Measurements from ENCODE around the gene MYMK.

Gene MYMK

DNA sequence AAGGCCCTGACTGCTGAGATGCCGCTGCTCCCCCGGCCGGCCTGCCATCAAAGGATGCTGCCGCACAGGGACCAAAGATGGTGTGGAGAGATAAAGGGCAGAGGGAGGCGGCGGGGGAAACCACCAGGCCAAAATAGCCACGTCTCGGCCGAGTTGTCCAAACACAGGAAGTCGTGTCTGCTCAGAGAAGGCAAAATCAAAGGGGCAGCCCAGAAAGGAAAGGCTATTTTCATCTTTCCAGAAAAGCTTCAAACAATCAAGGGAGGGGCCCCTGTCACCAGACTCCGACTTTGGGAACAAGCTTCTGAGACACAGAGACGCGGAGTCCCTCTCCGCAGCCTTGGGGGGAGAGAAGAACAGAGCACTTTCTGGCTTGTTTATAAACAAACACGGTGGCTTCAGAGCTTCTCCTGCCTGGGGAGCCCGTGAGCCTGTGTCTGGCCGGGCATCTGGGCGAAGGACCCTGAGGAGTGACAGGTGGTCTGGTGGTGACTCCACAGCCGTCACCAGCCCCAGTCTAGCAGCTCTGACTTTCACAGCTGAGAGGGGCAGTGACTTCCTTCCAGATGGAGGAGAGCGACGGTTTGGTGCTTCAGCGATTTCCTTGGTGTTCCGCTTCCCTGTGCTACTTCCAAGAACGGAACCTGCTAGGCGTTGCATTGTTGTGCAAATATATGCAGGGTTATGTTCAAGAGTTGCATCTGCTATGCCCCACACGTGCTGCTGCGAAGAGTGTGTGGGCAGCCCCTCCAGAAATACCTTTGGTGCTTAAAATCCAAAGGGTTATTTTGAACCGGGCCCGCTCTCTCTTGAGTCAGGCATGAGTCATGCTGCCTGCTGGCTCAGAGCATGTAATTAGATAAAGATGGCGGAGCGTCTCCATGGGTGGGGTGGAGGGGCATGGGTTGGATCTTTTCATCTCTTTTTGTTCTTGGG, 33.7 kb upstream of the MYMK start:
- DNase-seq, result peak in 31 of 56 donors; percentile 24 to 78 (median 41)

DNA sequence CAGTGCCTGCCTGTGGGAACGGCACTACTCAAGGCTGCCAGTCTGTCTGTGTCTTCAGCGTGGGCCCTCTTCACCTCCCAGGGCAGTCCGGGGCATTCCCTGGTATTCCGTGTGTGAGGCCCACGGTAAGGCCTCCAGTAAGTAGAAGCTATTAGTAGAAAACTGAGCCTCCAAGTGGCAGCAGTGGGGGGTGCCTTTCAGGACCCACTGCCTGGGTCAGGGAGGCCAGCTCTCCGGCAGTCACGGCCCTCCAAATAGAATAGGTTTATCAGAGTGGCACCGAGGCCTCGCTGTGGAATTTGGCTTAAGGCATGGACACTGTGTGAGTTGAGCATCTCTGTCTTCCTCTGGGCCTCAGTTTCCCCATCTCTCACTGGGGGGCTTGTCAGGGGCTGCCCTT, 32.8 kb upstream of the MYMK start:
- DNase-seq, result no peak

DNA sequence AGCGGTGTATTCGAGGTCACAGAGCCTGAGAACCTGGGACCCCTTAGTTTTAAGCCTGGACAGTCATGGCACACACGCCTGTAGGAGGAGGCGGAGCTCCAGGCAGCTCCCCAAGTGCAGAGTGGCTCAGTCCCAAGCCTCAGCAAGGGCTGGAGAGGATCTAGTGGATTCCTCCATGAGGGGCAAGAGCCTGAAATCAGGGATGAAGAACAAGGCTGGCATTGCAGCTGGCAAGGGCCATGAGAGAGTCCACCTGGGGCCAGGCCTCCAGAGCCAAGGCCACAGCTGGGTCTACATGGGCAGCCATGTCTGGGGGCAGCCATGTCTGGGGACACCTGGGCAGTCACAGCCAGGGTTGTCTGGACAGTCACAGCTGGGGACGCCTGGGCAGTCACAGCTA, 31.6 kb upstream of the MYMK start:
- no peak for DNase-seq

DNA sequence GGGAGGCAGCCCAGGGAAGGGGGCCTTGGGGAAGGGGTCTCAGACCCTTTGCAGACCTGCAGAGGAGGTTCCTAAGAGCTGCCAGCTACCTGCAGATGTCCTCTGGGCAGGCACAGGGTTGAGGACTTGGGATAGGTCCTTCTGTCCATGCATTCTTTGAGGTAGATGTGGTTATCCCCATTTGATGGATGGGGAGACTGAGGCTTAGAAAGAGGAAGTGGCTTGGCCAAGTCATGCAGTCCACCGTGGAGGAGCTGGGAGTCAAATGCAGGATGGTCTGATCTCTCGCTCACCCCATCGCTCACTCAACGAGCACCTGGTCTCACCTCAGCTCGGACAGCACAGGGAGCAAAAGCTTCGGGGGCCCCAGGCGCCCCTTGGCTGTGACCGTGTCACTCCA, 30.0 kb upstream of the MYMK start:
- no peak for DNase-seq

DNA sequence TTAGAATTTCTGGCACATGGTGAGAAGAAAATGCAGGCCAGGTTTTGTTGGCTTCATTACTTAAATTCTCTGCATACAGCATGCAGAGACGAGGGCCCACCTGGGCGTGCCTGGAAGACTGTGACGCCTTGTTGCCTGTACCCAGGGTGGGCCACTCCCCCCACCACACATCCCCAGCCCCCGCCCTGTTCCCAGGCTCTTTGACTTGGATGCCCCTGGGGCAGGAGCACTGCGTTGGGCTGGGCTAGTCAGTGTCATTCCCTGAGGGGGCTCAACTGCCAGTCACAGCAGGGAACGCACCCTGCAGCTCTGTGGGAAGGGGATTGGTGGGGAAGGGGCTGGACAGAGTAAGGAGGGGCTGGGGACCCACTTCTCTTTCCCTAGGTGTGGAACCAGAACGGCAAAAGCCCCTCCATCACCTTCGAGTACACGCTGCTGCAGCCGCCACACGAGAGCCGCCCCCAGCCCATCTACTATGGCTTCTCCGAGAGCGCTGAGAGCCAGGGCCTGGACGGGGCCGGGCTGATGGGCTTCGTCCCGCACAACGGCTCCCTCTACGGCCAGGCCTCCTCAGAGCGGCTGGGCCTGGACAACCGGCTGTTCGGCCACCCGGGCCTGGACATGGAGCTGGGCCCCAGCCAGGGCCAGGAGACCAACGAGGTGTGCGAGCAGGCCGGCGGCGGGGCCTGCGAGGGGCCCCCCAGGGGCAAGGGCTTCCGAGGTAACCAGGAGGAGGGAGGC, 29.4 kb upstream of the MYMK start:
- DNase-seq, result no peak

DNA sequence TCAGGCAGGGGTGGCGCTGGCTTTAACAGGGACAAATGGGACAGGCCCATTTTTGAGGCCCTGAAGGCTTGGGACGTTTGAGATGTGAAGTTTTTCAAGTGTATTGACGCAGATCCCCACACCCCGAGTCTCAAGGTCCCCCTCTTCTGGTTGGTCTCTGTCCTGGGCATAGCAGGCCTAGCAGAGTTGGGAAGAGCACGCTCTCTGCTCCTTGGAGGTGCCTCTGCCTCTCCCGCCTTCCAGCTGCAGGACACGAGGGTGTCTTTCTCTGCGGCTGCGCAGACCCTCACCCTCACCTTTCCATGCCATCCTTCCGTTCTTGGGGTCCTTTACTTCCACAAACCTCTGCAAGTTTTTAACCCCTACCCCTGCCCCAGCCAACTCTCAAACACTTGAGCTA, 28.4 kb upstream of the MYMK start:
- DNase-seq, result no peak

DNA sequence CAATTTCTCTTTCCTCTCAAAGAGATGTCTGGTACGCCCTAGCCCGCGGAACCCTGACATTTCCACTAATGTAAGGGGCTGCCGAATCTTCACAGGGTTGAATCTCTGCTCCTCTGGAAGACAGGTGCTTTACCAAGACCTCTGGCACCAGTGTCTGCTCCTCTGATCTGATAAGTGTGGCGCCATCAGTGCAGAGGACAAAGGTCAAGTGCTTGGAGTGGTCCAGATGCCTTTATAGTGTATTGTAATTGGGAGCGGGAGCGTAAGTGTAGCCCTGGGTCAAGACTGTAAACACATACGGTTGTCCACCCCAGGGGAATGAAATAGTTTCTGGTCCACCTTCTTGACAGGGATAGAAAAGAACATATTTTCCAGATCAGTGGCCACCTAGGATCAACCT, 27.5 kb upstream of the MYMK start:
- DNase-seq, result no peak

DNA sequence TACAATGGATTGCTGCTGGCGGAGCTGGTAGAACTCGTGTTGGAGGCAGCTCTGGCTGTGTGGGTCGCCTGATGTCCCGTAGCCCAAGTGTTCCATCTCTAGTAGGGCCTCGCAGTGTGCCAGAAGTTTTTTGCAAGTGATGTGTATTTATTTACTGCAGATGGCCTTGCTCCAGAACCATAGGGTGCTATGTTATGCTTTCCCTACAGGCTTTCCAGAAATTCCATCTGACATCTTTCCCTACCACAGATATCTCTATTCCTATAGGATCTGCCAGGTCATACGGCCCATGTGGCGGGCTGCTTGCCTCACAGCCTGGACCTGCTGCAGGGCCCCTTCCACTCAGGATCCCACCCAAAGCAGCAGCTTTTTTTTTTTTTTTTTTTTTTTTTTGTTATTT, 26.7 kb upstream of the MYMK start:
- DNase-seq, result no peak

DNA sequence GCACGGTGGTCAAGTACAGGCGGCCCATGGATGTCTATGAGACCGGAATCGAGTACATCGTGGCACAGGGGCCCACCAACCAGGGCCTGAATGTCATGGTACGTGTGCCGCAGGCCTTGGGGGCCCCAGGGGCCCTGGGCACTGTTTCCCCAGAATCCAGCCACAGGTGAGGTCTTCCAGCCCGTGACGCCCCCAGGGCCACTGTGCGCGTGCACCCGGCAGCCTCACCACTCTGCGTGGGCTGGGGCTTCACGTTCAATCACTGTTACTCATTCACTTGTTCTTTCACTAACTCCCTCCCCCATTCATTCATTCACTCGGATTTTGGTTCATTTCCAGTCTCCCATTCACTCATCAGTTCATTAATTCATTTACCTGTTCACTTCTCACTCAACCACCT, 22.4 kb upstream of the MYMK start:
- no peak for DNase-seq

DNA sequence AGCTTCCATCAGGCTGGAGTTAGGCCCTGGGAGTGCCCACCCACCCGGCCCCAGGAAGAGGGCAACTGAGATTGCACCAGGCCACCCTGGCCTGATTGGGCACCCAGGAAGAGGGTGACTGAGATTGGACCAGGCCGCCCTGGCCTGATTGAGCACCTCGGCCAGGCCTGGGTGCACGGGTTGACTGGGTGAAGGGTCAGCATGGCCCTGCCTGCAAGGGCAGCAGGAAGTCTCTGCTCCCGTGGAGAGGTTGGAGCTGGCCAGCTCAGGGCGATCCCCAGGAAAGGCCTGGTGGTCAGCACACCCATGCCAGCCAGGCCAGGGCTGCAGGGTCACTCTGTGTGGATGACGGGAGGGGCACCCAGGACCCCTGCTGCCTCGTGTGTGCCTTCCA, 21.5 kb upstream of the MYMK start:
- DNase-seq, result no peak

DNA sequence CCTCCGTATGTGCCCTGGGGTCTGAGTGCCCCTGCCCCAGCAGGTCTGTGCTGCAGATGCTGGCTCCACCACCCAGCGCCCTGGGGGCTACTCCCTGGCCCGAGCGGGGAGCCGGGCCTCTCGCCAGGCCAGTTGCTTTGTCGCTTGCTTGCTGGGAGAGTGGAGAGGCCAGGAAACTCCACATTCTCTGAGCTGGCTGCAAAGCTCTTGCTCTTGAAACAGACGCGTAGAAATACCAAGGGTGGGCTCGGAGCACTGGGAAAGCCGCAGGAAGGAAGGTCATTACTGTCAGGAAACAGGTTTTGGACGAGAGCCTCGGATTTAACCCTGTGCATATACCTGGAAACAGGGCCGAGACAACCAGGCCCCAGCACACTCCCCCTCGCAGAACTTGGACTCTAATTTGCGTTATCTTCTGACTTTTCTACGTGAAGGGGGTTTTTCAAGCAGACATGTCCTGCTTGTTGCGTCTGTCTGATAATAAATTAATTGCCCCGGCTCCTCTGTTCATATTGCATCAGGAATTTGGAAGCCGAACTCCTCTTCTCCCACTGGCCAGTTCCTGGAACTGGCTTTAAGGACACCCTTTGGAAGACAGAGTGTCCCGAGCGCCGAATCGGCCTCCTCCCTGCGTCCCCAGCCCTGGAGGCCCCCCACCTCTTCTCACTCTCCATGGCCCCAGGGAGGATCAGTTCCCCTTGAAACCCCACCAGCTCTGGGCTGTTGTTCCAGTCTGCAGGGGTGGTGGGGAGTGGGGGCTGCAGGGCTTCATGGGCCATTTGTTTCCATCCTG, 20.9 kb upstream of the MYMK start:
- DNase-seq, result no peak

DNA sequence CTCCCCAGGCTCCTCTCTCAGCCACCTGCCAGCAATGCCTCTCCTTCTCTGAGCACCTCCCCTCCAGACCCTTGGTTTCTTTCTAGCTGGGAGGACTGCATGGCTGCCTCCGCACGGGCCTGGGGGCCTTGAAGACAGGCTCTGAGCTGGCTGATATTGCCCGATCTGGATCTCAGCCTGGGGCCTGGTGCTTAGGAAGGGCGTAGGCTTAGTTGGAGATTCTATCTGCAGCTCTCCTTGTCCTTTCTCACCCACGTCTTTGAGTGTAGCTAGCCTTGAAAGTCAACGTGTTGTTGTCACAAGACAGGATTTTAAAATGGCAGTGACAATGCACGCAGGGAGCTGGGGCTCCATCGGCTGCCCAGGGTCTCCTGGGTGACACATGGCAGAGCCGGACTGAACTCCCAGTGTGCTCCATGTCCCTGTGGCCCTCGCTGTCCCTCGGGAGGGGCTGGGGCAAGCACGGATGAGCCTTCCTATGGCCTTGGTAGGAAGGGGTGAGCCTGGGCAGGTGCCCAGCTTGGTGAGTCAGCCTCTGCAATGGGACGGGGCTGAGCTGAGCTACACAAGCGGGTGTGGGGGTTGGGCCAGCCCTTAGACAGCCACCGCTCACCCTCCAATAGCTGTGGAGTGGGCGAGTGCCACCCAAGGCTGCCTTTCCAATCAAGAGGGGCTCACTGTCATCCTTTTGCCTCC, 19.2 kb upstream of the MYMK start:
- no peak for DNase-seq

DNA sequence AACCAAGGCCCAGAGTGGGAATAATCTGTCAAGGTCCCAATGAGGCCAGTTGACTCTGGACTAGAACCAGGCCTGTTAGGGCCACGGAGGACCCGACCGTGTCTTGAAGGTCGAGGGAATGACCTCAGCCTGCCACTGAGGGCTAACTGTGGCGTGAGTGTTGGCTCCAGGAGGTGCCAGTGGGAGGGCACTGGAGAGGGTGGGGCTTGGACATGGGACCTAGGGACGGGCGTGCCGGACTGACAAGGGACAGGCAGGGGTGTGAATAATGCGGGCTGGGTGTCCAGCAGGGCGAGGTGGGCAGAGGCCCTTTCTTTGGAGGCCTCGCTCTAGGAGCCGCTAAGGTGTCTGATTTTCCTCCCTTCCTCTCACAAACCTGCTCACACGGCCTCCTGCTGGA, 17.2 kb upstream of the MYMK start:
- DNase-seq, result no peak

DNA sequence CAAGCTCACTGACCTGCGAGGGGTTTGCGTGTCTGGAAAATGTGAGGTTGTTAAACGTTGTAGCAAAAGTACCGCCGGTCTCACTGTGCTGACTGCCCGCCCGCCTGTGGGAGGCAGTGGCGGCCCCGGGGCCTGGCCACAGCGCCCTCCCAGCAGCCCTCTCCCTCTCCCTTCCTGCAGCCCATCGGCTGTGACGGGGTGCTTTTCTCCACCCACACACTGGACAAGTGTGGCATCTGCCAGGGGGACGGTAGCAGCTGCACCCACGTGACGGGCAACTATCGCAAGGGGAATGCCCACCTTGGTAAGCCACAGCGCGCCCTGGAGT, 15.9 kb upstream of the MYMK start:
- DNase-seq, result no peak

DNA sequence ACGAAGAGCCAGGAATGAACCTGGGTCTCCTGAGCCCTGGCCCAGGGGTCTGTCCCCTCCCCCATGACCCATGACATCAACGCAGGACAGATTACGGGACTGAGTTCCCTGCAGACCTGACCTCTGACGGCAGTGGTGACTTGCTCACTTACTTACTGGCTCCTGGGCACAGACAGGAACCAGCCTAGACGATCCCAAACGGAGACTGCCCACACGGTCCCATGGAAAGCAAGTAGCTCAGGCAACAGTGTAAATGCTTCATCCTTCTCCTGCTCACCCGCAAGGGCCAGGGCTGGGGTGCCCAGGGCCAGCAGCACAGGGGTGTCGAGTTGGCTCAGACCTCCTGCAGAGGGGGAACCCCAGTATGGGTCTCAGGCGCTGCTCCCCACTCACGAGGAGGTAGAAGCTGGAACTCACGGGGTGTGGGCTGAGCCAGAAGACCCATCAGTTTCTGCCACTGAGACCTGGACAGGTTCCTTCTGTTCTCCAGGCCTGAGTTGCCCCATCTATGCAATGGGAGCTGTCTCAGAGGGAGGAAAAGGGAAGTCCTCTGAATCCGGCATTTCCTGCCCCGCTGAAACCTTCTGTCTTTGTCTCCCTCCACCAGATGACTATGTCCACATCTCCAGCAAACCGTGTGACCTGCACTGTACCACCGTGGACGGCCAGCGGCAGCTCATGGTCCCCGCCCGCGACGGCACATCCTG, 15.4 kb upstream of the MYMK start:
- DNase-seq, result peak in 1 of 56 donors; percentile 14

DNA sequence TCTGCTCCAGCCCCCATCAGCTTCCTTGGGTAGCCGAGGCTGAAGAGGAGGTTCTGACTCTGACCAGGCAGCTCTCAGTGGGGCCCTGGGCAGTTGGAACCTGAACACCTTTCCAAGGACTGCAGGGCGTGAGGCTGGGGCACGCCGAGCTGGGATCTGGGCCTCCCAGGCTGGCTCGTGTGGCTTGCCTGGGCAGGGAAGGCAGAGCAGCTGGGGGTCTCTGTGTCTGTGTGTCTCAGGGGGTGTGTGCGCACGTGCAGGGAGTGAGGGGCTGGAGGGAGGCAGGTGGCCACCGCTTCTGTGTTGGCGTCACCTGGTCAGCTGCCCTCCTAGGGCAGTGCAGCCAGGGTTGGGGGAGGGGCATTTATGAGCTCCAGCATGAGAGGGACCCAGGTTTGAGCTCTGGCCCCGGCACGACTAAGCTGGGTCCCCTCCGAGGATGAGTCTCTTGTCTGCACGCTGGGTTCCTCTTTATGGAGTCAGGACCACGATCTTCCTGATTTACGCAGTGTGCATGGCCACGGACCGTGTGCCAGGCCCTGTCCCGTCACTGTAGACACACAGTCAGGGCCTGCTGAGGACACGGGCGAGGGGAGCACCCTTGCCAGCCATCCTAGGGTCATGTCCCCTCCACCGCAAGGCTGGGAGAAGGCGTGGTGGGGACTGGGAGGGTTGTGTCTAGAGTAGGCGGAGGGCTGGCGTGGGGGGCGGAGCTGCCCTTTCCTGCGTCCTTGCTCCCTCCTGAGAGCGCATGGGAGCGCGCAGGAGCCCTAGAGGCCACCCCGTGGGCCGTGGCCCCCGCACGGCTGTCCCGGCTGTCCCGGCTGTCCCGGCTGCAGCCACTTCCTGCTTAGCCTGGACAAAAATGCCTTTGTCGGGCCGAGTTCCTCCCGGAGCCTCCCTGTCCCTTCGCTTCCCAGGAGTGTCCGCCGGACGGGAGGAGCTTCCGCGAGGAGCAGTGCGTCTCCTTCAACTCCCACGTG, 14.4 kb upstream of the MYMK start:
- DNase-seq, result peak in 29 of 56 donors; percentile 11 to 73 (median 36)

DNA sequence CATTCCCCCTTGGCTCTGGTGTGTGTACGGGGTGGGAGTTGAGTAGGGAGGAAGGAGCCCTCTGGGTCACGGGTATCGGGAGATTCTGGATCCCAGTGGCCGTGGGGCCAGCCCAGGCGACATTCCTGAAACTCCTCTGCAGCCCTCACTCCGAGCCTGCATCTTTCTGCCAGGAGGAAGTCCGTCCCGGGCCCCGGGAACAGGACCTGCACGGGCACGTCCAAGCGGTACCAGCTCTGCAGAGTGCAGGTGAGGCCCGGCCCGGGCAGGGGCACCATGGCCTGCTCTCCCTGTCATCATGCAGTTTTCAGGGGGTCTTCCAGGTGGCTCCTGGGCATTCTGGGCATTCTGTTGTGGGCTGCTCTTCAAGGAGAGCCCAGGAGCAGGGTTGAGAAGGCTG, 13.4 kb upstream of the MYMK start:
- DNase-seq, result no peak

DNA sequence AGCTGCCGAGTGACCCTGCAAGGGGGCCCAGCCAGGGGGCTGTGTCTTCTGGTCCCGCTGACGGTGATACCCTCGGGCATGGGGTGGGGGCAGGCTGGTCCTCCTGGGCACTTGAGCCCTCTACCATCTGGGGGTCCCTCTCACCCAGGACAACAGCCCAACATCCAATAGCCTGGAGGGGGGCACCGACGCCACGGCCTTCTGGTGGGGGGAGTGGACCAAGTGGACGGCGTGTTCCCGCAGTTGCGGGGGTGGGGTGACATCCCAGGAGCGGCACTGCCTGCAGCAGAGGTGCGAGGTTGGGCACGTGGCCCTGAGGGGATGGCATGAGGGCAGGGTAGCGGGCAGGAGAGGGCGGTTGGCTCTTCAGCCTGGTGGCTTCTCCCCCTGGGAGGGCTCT, 12.5 kb upstream of the MYMK start:
- DNase-seq, result no peak

DNA sequence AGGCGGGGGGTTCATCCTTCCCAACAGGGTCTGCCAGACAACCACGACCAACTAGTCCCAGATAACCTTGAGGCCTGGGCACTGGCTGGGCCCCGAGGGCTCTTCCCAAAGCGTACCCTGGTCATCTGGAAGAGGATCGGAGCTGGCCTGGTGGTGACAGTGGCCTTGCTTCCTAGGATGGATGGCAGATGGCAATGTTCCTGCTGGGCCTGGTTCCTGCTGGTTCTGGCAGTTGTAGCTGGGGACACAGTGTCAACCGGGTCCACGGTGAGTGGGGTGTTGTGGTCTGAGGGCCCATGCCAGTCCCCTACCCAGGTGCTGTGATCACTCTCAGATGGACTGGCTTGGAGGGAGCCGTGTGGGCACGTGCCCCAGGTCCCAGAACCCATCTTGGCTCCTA, 11.8 kb upstream of the MYMK start:
- DNase-seq, result no peak

DNA sequence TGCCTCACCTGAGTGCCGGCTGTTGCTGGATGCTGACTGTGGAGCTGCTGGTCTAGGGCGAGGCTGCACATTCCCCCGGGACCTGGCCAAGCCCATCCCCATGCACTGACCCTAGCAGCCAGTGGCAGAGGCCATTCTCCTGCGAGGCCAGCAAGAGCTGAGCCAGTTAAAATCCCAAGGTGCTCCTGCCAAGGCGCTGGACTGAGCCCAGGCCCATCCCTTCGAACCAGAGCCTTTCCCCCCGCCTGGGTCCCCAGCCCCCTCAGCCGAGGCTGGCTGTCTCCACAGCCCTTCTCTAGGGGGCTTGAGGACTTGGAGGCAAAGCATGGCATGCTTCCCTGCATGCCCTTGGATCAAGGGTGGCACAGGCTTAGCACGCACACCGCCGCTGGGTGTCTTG, 11.3 kb upstream of the MYMK start:
- DNase-seq, result no peak

Measured in nucleus accumbens (tissue), 56 donors.